H1 (cell line): ENCODE data around the gene ACSF2. TPM values are rescaled to one million over a fixed set of nuclear protein-coding genes. Genes with fewer than 3 reads are reported as not detected.

Experiments used
- CTCF ChIA-PET: fragments of 300-600 bp; sonication (Branson Sonifier 250); formaldehyde crosslinking; loops from one replicate; lab custom pipeline; 2021; ENCODE audit not compliant: partially characterized antibody; lab: Charles Lee
- POLR2A ChIA-PET: fragments of 300-600 bp; sonication (Branson Sonifier 250); formaldehyde crosslinking; loops from one replicate; lab custom pipeline; 2021; ENCODE audit warnings: inconsistent platforms; ENCODE audit not compliant: partially characterized antibody; lab: Charles Lee
- DNase-seq, 2 experiments: peaks; one replicate each; pipeline versions ENCODE4 v3.0.0 to v3.0.0-alpha.2; 2010 to 2022; ENCODE audit warnings: low spot score in 2 of 2, low read depth in 1 of 2, mixed read lengths in 1 of 2
- FAIRE-seq: peaks from 2 replicates; lab custom pipeline; 2011; peaks lifted over from hg19 to GRCh38; lab: Jason Lieb, UNC
- H2AFZ ChIP-seq: 2 replicates; pipeline ENCODE4 v1.8.1; 2012; ENCODE audit warnings: low read length, inconsistent platforms
- H2AK5ac ChIP-seq: 2 replicates; pipeline ENCODE4 v1.6.1; 2013; ENCODE audit warnings: low read depth, low read length
- H2BK120ac ChIP-seq: replicated peaks from 2 replicates; pipeline ENCODE3; 2013; ENCODE audit warnings: low read depth, low read length, inconsistent platforms
- H2BK12ac ChIP-seq: 2 replicates; pipeline ENCODE4 v1.6.1; 2013; ENCODE audit warnings: low read depth, low read length
- H2BK15ac ChIP-seq: 2 replicates; pipeline ENCODE4 v1.6.1; 2013; ENCODE audit warnings: low read length
- H2BK20ac ChIP-seq: 2 replicates; pipeline ENCODE4 v1.6.1; 2013; ENCODE audit warnings: low read length
- H2BK5ac ChIP-seq: 2 replicates; pipeline ENCODE4 v1.6.1; 2013; ENCODE audit warnings: low read depth, low read length
- H3K14ac ChIP-seq: 2 replicates; pipeline ENCODE4 v1.6.1; 2013; ENCODE audit warnings: inconsistent platforms; ENCODE audit not compliant: insufficient read length
- H3K18ac ChIP-seq: 2 replicates; pipeline ENCODE4 v1.6.1; 2013; ENCODE audit warnings: low read length; ENCODE audit errors: extremely low read depth
- H3K23ac ChIP-seq: 2 replicates; pipeline ENCODE4 v1.6.1; 2013; ENCODE audit warnings: inconsistent platforms; ENCODE audit not compliant: insufficient read length
- H3K23me2 ChIP-seq: 2 replicates; pipeline ENCODE4 v1.6.1; 2013; ENCODE audit warnings: low read depth, low read length
- H3K27ac ChIP-seq: 2 replicates; pipeline ENCODE4 v1.6.1; 2011; ENCODE audit warnings: low read depth, low read length, inconsistent platforms
- H3K27me3 ChIP-seq, 4 experiments: replicated peaks in 1 of 4; 1 replicate in 1 of 4; 2 replicates in 3 of 4; pipeline versions ENCODE4 v1.6.1 to v1.8.1; 2011 to 2013; ENCODE audit warnings: low read length in 3 of 4, mild to moderate bottlenecking in 3 of 4, inconsistent platforms in 2 of 4, mixed read lengths in 2 of 4, moderate library complexity in 1 of 4; ENCODE audit not compliant: control insufficient read depth in 3 of 4, insufficient read depth in 3 of 4; ENCODE audit errors: extremely low read depth in 1 of 4
- H3K36me3 ChIP-seq, 4 experiments: 2 replicates each; pipeline versions ENCODE4 v1.6.1 to v1.8.1; 2011 to 2013; ENCODE audit warnings: mild to moderate bottlenecking in 4 of 4, low read length in 3 of 4, moderate library complexity in 2 of 4, control low read depth in 1 of 4, inconsistent platforms in 1 of 4; ENCODE audit not compliant: insufficient read depth in 4 of 4, control insufficient read depth in 2 of 4
- H3K4ac ChIP-seq: replicated peaks from 2 replicates; pipeline ENCODE3; 2013; ENCODE audit warnings: low read length, low read depth, mixed read lengths, inconsistent platforms; ENCODE audit not compliant: insufficient read length
- H3K4me1 ChIP-seq, 4 experiments: replicated peaks in 1 of 4; 1 replicate in 1 of 4; 2 replicates in 3 of 4; pipeline versions ENCODE4 v1.6.1 to v1.8.1; 2011 to 2013; ENCODE audit warnings: low read length in 3 of 4, inconsistent platforms in 2 of 4, mixed read lengths in 1 of 4; ENCODE audit not compliant: insufficient read depth in 4 of 4, control insufficient read depth in 3 of 4
- H3K4me2 ChIP-seq, 2 experiments: 2 replicates each; pipeline versions ENCODE4 v1.6.1 to v1.8.1; 2011 to 2013; ENCODE audit warnings: low read depth in 2 of 2, low read length in 2 of 2, control low read depth in 1 of 2, inconsistent platforms in 1 of 2, mild to moderate bottlenecking in 1 of 2; ENCODE audit not compliant: insufficient read depth in 1 of 2
- H3K4me3 ChIP-seq, 4 experiments: fragments of 200-600, 300-600 bp in 1 of 4; sonication (generic), shearing (Covaris generic), sonication (Bioruptor Twin) in 1 of 4; 2 replicates each; pipeline versions ENCODE4 v1.5.1 to v1.8.1; 2011 to 2016; ENCODE audit warnings: low read length in 4 of 4, low read depth in 3 of 4, control low read depth in 2 of 4, inconsistent platforms in 2 of 4, mild to moderate bottlenecking in 2 of 4, mixed read lengths in 1 of 4, moderate library complexity in 1 of 4; ENCODE audit not compliant: insufficient read depth in 2 of 4; ENCODE audit errors: extremely low read depth in 1 of 4
- H3K56ac ChIP-seq: replicated peaks from 2 replicates; pipeline ENCODE3; 2013; ENCODE audit warnings: low read depth, mild to moderate bottlenecking, mixed read lengths, low read length, inconsistent platforms; ENCODE audit not compliant: insufficient read length
- H3K79me1 ChIP-seq: 2 replicates; pipeline ENCODE4 v1.6.1; 2013; ENCODE audit warnings: low read depth, low read length, control low read depth
- H3K79me2 ChIP-seq, 2 experiments: 2 replicates each; pipeline versions ENCODE4 v1.6.1 to v1.8.1; 2012 to 2013; ENCODE audit warnings: low read length in 2 of 2, mild to moderate bottlenecking in 2 of 2, inconsistent platforms in 1 of 2; ENCODE audit not compliant: insufficient read depth in 2 of 2, control insufficient read depth in 1 of 2
- H3K9ac ChIP-seq, 4 experiments: replicated peaks in 1 of 4; 1 replicate in 1 of 4; 2 replicates in 3 of 4; pipeline versions ENCODE4 v1.6.1 to v1.8.1; 2011 to 2013; ENCODE audit warnings: low read depth in 3 of 4, low read length in 3 of 4, control low read depth in 2 of 4, mild to moderate bottlenecking in 2 of 4, moderate library complexity in 2 of 4, inconsistent platforms in 1 of 4; ENCODE audit errors: extremely low read depth in 1 of 4
- H3K9me3 ChIP-seq, 2 experiments: 2 replicates each; pipeline versions ENCODE4 v1.6.1 to v1.8.1; 2012 to 2013; ENCODE audit warnings: mild to moderate bottlenecking in 2 of 2, moderate library complexity in 2 of 2, control low read depth in 1 of 2, inconsistent platforms in 1 of 2, low read depth in 1 of 2, low read length in 1 of 2, mixed read lengths in 1 of 2; ENCODE audit not compliant: insufficient read depth in 2 of 2
- H4K20me1 ChIP-seq, 2 experiments: replicated peaks in 1 of 2; 2 replicates each; pipeline versions ENCODE3 to v1.8.1; 2011 to 2013; ENCODE audit warnings: inconsistent platforms in 2 of 2, low read length in 2 of 2, mild to moderate bottlenecking in 1 of 2; ENCODE audit not compliant: insufficient read depth in 2 of 2, control insufficient read depth in 1 of 2
- H4K5ac ChIP-seq: 2 replicates; pipeline ENCODE4 v1.6.1; 2013; ENCODE audit warnings: low read length, low read depth, mixed read lengths, inconsistent platforms; ENCODE audit not compliant: insufficient read length
- H4K8ac ChIP-seq: 2 replicates; pipeline ENCODE4 v1.8.0; 2013; ENCODE audit warnings: mild to moderate bottlenecking, moderate library complexity, low read length, inconsistent platforms; ENCODE audit not compliant: insufficient read depth; ENCODE audit errors: extremely low read depth
- H4K91ac ChIP-seq: replicated peaks from 2 replicates; pipeline ENCODE3; 2013; ENCODE audit warnings: low read length, mixed read lengths, inconsistent platforms; ENCODE audit not compliant: insufficient read length
- CBX8 ChIP-seq: fragments of 300-800, 300-1000 bp; sonication (generic); IDR thresholded peaks from 2 replicates; pipeline ENCODE4 v1.7.1; 2016; ENCODE audit warnings: low read depth, low read length, borderline replicate concordance
- GABPA ChIP-seq: IDR thresholded peaks from 2 replicates; pipeline ENCODE4 v1.6.1; 2011; ENCODE audit warnings: mild to moderate bottlenecking, low read length, moderate library complexity, borderline replicate concordance; ENCODE audit not compliant: insufficient read depth
- POLR2A ChIP-seq, 2 experiments: IDR thresholded peaks; 1 replicate in 1 of 2; 2 replicates in 1 of 2; pipeline ENCODE4 v1.6.1; 2011; ENCODE audit warnings: low read depth in 2 of 2, low read length in 2 of 2, mild to moderate bottlenecking in 2 of 2; ENCODE audit errors: control extremely low read depth in 1 of 2
- SAP30 ChIP-seq: fragments of 300-600 bp; sonication (generic); IDR thresholded peaks from 2 replicates; pipeline ENCODE4 v1.7.1; 2012; ENCODE audit warnings: low read length, moderate library complexity, mild to moderate bottlenecking, inconsistent platforms; ENCODE audit not compliant: insufficient read depth, insufficient replicate concordance
- YY1 ChIP-seq: IDR thresholded peaks from 2 replicates; pipeline ENCODE4 v1.6.1; 2011; ENCODE audit warnings: low read depth, mild to moderate bottlenecking, low read length
- WGBS, 2 experiments: shearing (Covaris generic) in 1 of 2; methylation state at CpG; one replicate each; pipeline versions ENCODE4 v1.1.6 to v1.1.7; 2013 to 2015; ENCODE audit warnings: low lambda C conversion rate in 2 of 2, mixed read lengths in 2 of 2, inconsistent platforms in 1 of 2, low coverage in 1 of 2, missing lambda C conversion rate in 1 of 2; ENCODE audit not compliant: insufficient replicate concordance in 2 of 2, insufficient coverage in 1 of 2, insufficient read length in 1 of 2; ENCODE audit errors: extremely low coverage in 1 of 2, missing lambda C conversion rate in 1 of 2; 5-methylcytosine and 5-hydroxymethylcytosine counted together
- polyA plus RNA-seq, 7 experiments: library from polyadenylated mRNA; depleted of rRNA in 3 of 7; stranded (reverse) in 5 of 7; unstranded in 2 of 7; fragments of >200 nt in 5 of 7; fragments of 200-250 nt in 2 of 7; gene quantifications; 1 replicate in 5 of 7; 2 replicates in 1 of 7; 4 replicates in 1 of 7; pipeline versions ENCODE4 v1.2.1 to v1.2.3, GENCODE V29; 2011 to 2013; ENCODE audit warnings: missing spikeins in 2 of 7, mixed read lengths in 2 of 7
- total RNA-seq: library from RNA; stranded (reverse); fragmentation: NEBNext Ultra II Directional; extraction: Animal tissue kit (Norgen Biotek cat#: 25700); gene quantifications from 2 replicates; pipeline ENCODE4 v1.2.1, GENCODE V29; 2021
- TF ChIP-seq, protein P1 (sequence below): IDR thresholded peaks from 2 replicates; pipeline ENCODE4 v1.6.1; 2012; ENCODE audit warnings: inconsistent platforms

The ACSF2 gene
- total and polyA plus RNA-seq, 2 of the 8 experiments (the other 6 are each of a cell fraction or from before 2014, with no cell fraction given): 14.5 to 16.3 TPM

DNA sequence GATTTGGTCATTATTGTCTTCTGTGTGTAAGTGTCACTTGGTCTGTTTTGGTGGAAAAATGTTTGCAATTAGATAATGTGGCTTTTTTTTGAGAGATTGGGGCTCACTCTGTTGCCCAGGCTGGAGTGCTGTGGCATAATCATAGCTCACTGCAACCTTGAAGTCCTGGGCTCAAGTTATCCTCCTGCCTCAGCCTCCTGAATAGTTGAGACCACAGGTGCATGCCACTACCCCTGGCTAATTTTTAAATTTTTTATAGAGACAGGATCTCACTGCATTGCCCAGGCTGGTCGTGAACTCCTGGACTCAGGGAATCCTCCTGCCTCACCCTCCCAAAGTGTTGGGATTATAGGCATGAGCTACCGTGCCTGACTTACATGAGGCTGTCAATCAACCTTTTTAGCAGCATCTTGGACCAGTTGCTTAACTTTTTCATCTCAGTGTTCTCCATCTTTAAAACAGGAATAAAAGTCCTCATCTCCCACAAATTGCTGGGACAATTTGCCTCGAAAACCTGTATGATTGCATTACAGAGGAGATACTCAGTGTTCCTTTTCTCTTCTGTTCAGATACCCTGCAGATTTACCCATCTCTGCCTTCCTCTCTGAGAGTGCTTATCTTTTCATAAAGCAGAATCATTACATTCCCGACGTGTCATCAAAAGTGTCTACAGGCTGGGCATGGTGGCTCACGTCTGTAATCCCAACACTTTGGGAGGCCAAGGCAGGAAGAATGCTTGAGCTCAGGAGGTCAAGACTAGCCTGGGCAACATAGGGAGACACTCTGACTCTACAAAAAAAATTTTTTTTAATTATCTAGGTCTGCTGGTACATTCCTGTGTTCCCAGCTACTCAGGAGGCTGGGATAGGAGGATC is 19.1 kb downstream of the ACSF2 start:
- H2BK5ac ChIP-seq: no peak overlapping the region
- no peak overlapping the region for H2BK12ac ChIP-seq
- no peak overlapping the region for H3K56ac ChIP-seq
- peaks cover 0 to 1% of the 10 kb centered on the region in 2 experiments for H4K20me1 ChIP-seq
- ChIA-PET CTCF (interaction anchor here (0.6 to 3.0 kb wide), 7 partner anchors 10 to 61 kb away, joined by 3 to 17 read pairs (median 5); partner anchors contain the start of genes LRRC59 and RSAD1), POLR2A (interaction anchor here (0.9 to 1.9 kb wide), 2 partner anchors 9 to 19 kb away, joined by 4 to 9 read pairs; partner anchors contain the start of gene ACSF2)
- no peaks in the 10 kb centered on the region for H3K9me3 ChIP-seq
- no peaks in the 10 kb centered on the region; the same call in 1 of the 2 replicates for H3K79me1 ChIP-seq
- no peaks in the 10 kb centered on the region for H3K79me2 ChIP-seq
- H3K4me2 ChIP-seq: no peak overlapping the region
- no peak overlapping the region for H3K23ac ChIP-seq
- WGBS, 2 experiments: 88% methylated on average over 6 of the region's 6 CpGs; no CpG with 5 or more reads in 1 of the 2 experiments
- H3K23me2 ChIP-seq: no peaks in the 10 kb centered on the region; the same call in 1 of the 2 replicates
- no peak overlapping the region for H3K27ac ChIP-seq
- H4K5ac ChIP-seq: no peak overlapping the region
- no peak overlapping the region for H3K4me3 ChIP-seq
- no peak overlapping the region for H4K8ac ChIP-seq
- no peak overlapping the region for H2BK120ac ChIP-seq
- H2BK20ac ChIP-seq: no peak overlapping the region
- H2BK15ac ChIP-seq: no peak overlapping the region
- no peak overlapping the region for H3K9ac ChIP-seq
- H3K4me1 ChIP-seq: peaks cover 0 to 4% (median 0%) of the 10 kb centered on the region in 4 experiments; a peak in 2 of 7 replicates
- no peak overlapping the region for H2AK5ac ChIP-seq
- no peak overlapping the region for H3K14ac ChIP-seq
- no peak overlapping the region for H2AFZ ChIP-seq
- no peaks in the 10 kb centered on the region for H3K36me3 ChIP-seq
- FAIRE-seq: no peak
- no peak overlapping the region for H3K4ac ChIP-seq
- DNase-seq: no peak
- no peaks in the 10 kb centered on the region; a peak in 1 of 7 replicates for H3K27me3 ChIP-seq
- no peak overlapping the region for H3K18ac ChIP-seq
- no peak overlapping the region for H4K91ac ChIP-seq
- TF ChIP-seq SAP30 (no peak), POLR2A (IDR thresholded peaks at IDR 0.05; ENCODE audit: control extremely low read depth in 1 of 2, low read depth in 2 of 2, low read length in 2 of 2) (no peak), GABPA (no peak), CBX8 (no peak), YY1 (no peak)
- TF ChIP-seq, protein P1, sequence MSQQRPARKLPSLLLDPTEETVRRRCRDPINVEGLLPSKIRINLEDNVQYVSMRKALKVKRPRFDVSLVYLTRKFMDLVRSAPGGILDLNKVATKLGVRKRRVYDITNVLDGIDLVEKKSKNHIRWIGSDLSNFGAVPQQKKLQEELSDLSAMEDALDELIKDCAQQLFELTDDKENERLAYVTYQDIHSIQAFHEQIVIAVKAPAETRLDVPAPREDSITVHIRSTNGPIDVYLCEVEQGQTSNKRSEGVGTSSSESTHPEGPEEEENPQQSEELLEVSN: no peak
